GM19099 (cell line): ENCODE measurements around the gene CLMP.

Source experiments
- POLR2A ChIP-seq: IDR thresholded peaks from 3 replicates; pipeline ENCODE4 v1.6.1; 2011; ENCODE audit warnings: low read depth; ENCODE audit not compliant: insufficient read length; ENCODE audit errors: extremely low read depth

CLMP gene

GRCh38 chr11:123227763-123228495 lies 32.9 kb upstream of the CLMP start:
- no peak for TF ChIP-seq POLR2A

- TF ChIP-seq POLR2A, result no peak
These were observed 26.5 kb upstream of the CLMP start for GRCh38 chr11:123221584-123221983.

- no peak for TF ChIP-seq POLR2A
These were observed 26.1 kb upstream of the CLMP start for GRCh38 chr11:123221096-123221561.

GRCh38 chr11:123219066-123219690 lies 24.1 kb upstream of the CLMP start:
- no peak for TF ChIP-seq POLR2A

GRCh38 chr11:123218451-123218850 lies 23.4 kb upstream of the CLMP start:
- TF ChIP-seq POLR2A, result no peak

GRCh38 chr11:123217897-123218296 lies 22.8 kb upstream of the CLMP start:
- no peak for TF ChIP-seq POLR2A

- no peak for TF ChIP-seq POLR2A
These were observed 21.2 kb upstream of the CLMP start for GRCh38 chr11:123216249-123216648.

- TF ChIP-seq POLR2A, result no peak
These were observed 19.9 kb upstream of the CLMP start for GRCh38 chr11:123214940-123215339.

GRCh38 chr11:123214396-123214795 lies 19.3 kb upstream of the CLMP start:
- TF ChIP-seq POLR2A, result no peak

- TF ChIP-seq POLR2A, result no peak
These were observed 18.3 kb upstream of the CLMP start for GRCh38 chr11:123213307-123213771.

GRCh38 chr11:123212406-123212805 lies 17.4 kb upstream of the CLMP start:
- no peak for TF ChIP-seq POLR2A

GRCh38 chr11:123211981-123212380 lies 16.9 kb upstream of the CLMP start:
- no peak for TF ChIP-seq POLR2A

GRCh38 chr11:123211149-123211852 lies 16.3 kb upstream of the CLMP start:
- TF ChIP-seq POLR2A, result no peak

GRCh38 chr11:123209591-123209990 lies 14.5 kb upstream of the CLMP start:
- no peak for TF ChIP-seq POLR2A

- no peak for TF ChIP-seq POLR2A
These were observed 11.9 kb upstream of the CLMP start for GRCh38 chr11:123206791-123207434.

GRCh38 chr11:123203934-123204333 lies 8.9 kb upstream of the CLMP start:
- no peak for TF ChIP-seq POLR2A

GRCh38 chr11:123203471-123203870 lies 8.4 kb upstream of the CLMP start:
- no peak for TF ChIP-seq POLR2A
